GM23338 (cell line): ENCODE measurements around the gene GAGE12J. TPM values are rescaled to one million over a fixed set of nuclear protein-coding genes. Genes with fewer than 3 reads are reported as not detected.

ENCODE experiments used
- ATAC-seq: fragments of 200-7000 bp; cut with Tn5 transposase; 3 replicates; pipeline ENCODE4 v1.9.1; 2020
- DNase-seq: peaks from one replicate; pipeline ENCODE4 v3.0.0-alpha.2; 2015; ENCODE audit warnings: low spot score
- H2AFZ ChIP-seq: fragments of 200-600 bp; sonication (generic); 2 replicates; pipeline ENCODE4 v1.8.0; 2016; ENCODE audit warnings: antibody characterized with exemption, mild to moderate bottlenecking, moderate library complexity
- H3F3A ChIP-seq: fragments of 200-600 bp; sonication (generic); replicated peaks from 2 replicates; pipeline ENCODE4 v1.8.0; 2017; ENCODE audit warnings: antibody characterized with exemption, mixed run types, low read depth
- H3K27ac ChIP-seq: fragments of 200-600 bp; sonication (generic); 2 replicates; pipeline ENCODE4 v1.6.1; 2016; ENCODE audit warnings: low read depth
- H3K27me3 ChIP-seq: fragments of 200-600 bp; sonication (generic); 2 replicates; pipeline ENCODE4 v1.8.0; 2016; ENCODE audit warnings: mild to moderate bottlenecking, mixed run types, moderate library complexity; ENCODE audit not compliant: insufficient read depth
- H3K36me3 ChIP-seq: fragments of 200-600 bp; sonication (generic); 2 replicates; pipeline ENCODE4 v1.8.0; 2016; ENCODE audit warnings: mild to moderate bottlenecking; ENCODE audit not compliant: insufficient read depth
- H3K4me1 ChIP-seq: fragments of 200-600 bp; sonication (generic); 2 replicates; pipeline ENCODE4 v1.8.0; 2016; ENCODE audit warnings: mild to moderate bottlenecking, moderate library complexity; ENCODE audit not compliant: insufficient read depth
- H3K4me2 ChIP-seq: fragments of 200-600 bp; sonication (generic); 2 replicates; pipeline ENCODE4 v1.7.1; 2017; ENCODE audit warnings: mixed run types
- H3K4me3 ChIP-seq: fragments of 200-600 bp; sonication (generic); 2 replicates; pipeline ENCODE4 v1.6.1; 2016; ENCODE audit warnings: mixed run types
- H3K79me2 ChIP-seq: fragments of 200-600 bp; sonication (generic); replicated peaks from 2 replicates; pipeline ENCODE4 v1.8.0; 2017; ENCODE audit warnings: mild to moderate bottlenecking; ENCODE audit not compliant: insufficient read depth
- H3K9me2 ChIP-seq: fragments of 200-600 bp; sonication (generic); 2 replicates; pipeline ENCODE4 v1.8.0; 2017; ENCODE audit not compliant: insufficient read depth
- H4K20me1 ChIP-seq: fragments of 200-600 bp; sonication (generic); replicated peaks from 2 replicates; pipeline ENCODE4 v1.8.0; 2017; ENCODE audit warnings: mild to moderate bottlenecking; ENCODE audit not compliant: insufficient read depth
- H3K27ac Mint-ChIP-seq: 2 replicates; pipeline ENCODE4 v1.8.0; 2020; ENCODE audit warnings: inconsistent platforms, mild to moderate bottlenecking, moderate library complexity, mixed read lengths
- H3K27me3 Mint-ChIP-seq: 3 replicates; pipeline ENCODE4 v1.8.0; 2022; ENCODE audit warnings: low read depth, mild to moderate bottlenecking, moderate library complexity, mixed read lengths, inconsistent platforms; ENCODE audit not compliant: insufficient read depth, poor library complexity
- H3K36me3 Mint-ChIP-seq: 3 replicates; pipeline ENCODE4 v1.8.0; 2021; ENCODE audit warnings: low read depth, mild to moderate bottlenecking, inconsistent platforms, moderate library complexity, mixed read lengths
- H3K4me1 Mint-ChIP-seq: 3 replicates; pipeline ENCODE4 v1.8.0; 2020; ENCODE audit warnings: mild to moderate bottlenecking, inconsistent platforms, mixed read lengths
- H3K4me3 Mint-ChIP-seq: 3 replicates; pipeline ENCODE4 v1.8.0; 2021; ENCODE audit warnings: moderate library complexity, mild to moderate bottlenecking, inconsistent platforms, mixed read lengths
- H3K9me3 Mint-ChIP-seq: 3 replicates; pipeline ENCODE4 v1.8.0; 2020; ENCODE audit warnings: moderate library complexity, mild to moderate bottlenecking, inconsistent platforms, mixed read lengths
- CREB1 ChIP-seq: fragments of 250-450 bp; sonication (Bioruptor Pico); IDR thresholded peaks from 2 replicates; pipeline ENCODE4 v1.5.0; 2020; ENCODE audit warnings: low read depth, mild to moderate bottlenecking, moderate library complexity
- EZH2 ChIP-seq: fragments of 200-600 bp; sonication (generic); IDR thresholded peaks from one replicate; pipeline ENCODE4 v1.8.0; 2017; ENCODE audit warnings: antibody characterized with exemption, mild to moderate bottlenecking, low read depth; ENCODE audit not compliant: unreplicated experiment
- EZH2phosphoT487 ChIP-seq: fragments of 200-600 bp; sonication (generic); IDR thresholded peaks from one replicate; pipeline ENCODE4 v1.8.1; 2018; ENCODE audit warnings: antibody characterized with exemption; ENCODE audit not compliant: unreplicated experiment
- JUNB ChIP-seq: IDR thresholded peaks from one replicate; pipeline ENCODE4 v1.6.1; 2016; ENCODE audit warnings: antibody characterized with exemption; ENCODE audit not compliant: unreplicated experiment
- NANOG ChIP-seq: IDR thresholded peaks from 2 replicates; pipeline ENCODE4 v1.6.1; 2016; ENCODE audit warnings: antibody characterized with exemption, borderline replicate concordance
- POLR2AphosphoS5 ChIP-seq: IDR thresholded peaks from 2 replicates; pipeline ENCODE4 v1.6.1; 2016; ENCODE audit warnings: antibody characterized with exemption, low read depth
- STAT1 ChIP-seq: IDR thresholded peaks from one replicate; pipeline ENCODE4 v1.6.1; 2016; ENCODE audit warnings: antibody characterized with exemption; ENCODE audit not compliant: unreplicated experiment
- ZNF114 ChIP-seq: fragments of 250-450 bp; sonication (Bioruptor Pico); IDR thresholded peaks from 2 replicates; pipeline ENCODE4 v1.5.0; 2020; ENCODE audit warnings: mild to moderate bottlenecking, moderate library complexity
- ZNF331 ChIP-seq: fragments of 250-450 bp; sonication (Bioruptor Pico); IDR thresholded peaks from 2 replicates; pipeline ENCODE4 v1.5.0; 2020; ENCODE audit warnings: low read depth, mild to moderate bottlenecking, moderate library complexity
- polyA plus RNA-seq: library from polyadenylated mRNA; unstranded; fragments of >200 nt; fragmentation: Nextera tagmentation; extraction: Ambion mirVana; gene quantifications from 2 replicates; pipeline ENCODE4 v1.2.1, GENCODE V29; 2016
- total RNA-seq: library from RNA; depleted of rRNA; stranded (reverse); fragments of >200 nt; shearing (Covaris generic); gene quantifications from 2 replicates; pipeline ENCODE4 v1.2.3, GENCODE V29; 2014
- TF ChIP-seq, protein P1 (sequence below): IDR thresholded peaks from 2 replicates; pipeline ENCODE4 v1.6.1; 2016; ENCODE audit warnings: antibody characterized with exemption
- TF ChIP-seq, protein P2 (sequence below), 2 experiments: fragments of 200-600 bp in 1 of 2; sonication (generic) in 1 of 2; conservative IDR thresholded peaks; 2 replicates each; pipeline versions ENCODE4 v1.5.1 to v1.6.1; 2016 to 2017; ENCODE audit warnings: antibody characterized with exemption in 2 of 2, low read depth in 2 of 2, mild to moderate bottlenecking in 2 of 2, moderate library complexity in 1 of 2
- TF ChIP-seq, protein P3 (sequence below): IDR thresholded peaks from one replicate; pipeline ENCODE4 v1.6.1; 2018; ENCODE audit warnings: antibody characterized with exemption; ENCODE audit not compliant: unreplicated experiment

GAGE12J gene
- total and polyA plus RNA-seq, 2 experiments from 2014 or later = not detected

DNA sequence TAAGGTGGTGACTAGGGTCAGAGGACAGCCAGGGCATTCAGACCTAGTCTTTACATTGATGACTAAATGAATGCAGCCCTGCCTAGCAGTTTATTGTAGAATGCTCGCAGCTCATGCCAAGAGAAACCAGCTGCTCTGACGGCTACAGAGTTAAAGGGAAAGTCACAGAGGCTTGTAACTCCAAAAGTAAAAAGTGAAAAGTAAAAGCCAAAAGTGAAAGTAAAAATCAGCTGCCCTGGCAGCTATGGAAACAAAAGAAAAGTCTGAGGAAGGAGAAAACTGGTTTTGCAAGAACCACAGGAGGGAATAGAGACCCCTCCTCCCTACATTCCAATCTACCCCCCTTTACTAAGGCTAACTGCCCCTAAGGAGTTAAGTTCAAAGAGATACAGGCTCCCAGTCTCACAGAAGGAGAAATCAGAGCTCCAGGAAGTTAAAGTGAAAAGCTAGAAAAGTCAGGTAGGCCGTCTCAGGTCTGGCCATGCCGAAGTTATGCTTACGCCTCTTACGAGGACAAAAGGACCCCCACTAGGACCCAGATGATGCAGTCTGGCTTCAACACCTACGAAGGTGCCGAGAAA, 12.3 kb upstream of the GAGE12J start:
- Histone ChIP-seq H3K27me3 (no peaks in the 10 kb centered on the region), H2AFZ (no peak overlapping the region), H3K27ac (peak overlapping the region; percentile 81), H3K36me3 (no peaks in the 10 kb centered on the region), H3F3A (0 out of 2 replicates have a peak, but pooled peaks cover 3% of the 10 kb centered on the region), H3K79me2 (no peaks in the 10 kb centered on the region), H3K9me2 (no peaks in the 10 kb centered on the region), H3K4me2 (peak overlapping the region; percentile 74), H3K4me1 (peaks cover 12% of the 10 kb centered on the region), H4K20me1 (no peaks in the 10 kb centered on the region), H3K4me3 (peak overlapping the region; percentile 48)
- ATAC-seq (peak; percentile 94), DNase-seq (peak; percentile 80)
- Mint-ChIP-seq H3K4me1 (peaks cover 39% of the 10 kb centered on the region), H3K4me3 (peak overlapping the region; percentile 61), H3K9me3 (peaks cover 13% of the 10 kb centered on the region; the same call in 1 of the 3 replicates), H3K27me3 (peaks cover 5% of the 10 kb centered on the region), H3K27ac (peak overlapping the region; percentile 96), H3K36me3 (0 out of 3 replicates have a peak, but pooled peaks cover 10% of the 10 kb centered on the region)
- TF ChIP-seq, protein P1, sequence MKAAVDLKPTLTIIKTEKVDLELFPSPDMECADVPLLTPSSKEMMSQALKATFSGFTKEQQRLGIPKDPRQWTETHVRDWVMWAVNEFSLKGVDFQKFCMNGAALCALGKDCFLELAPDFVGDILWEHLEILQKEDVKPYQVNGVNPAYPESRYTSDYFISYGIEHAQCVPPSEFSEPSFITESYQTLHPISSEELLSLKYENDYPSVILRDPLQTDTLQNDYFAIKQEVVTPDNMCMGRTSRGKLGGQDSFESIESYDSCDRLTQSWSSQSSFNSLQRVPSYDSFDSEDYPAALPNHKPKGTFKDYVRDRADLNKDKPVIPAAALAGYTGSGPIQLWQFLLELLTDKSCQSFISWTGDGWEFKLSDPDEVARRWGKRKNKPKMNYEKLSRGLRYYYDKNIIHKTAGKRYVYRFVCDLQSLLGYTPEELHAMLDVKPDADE = no peak
- TF ChIP-seq STAT1 = no peak
- TF ChIP-seq ZNF114 = no peak
- no peak for TF ChIP-seq EZH2phosphoT487
- TF ChIP-seq NANOG = no peak
- TF ChIP-seq, protein P2, sequence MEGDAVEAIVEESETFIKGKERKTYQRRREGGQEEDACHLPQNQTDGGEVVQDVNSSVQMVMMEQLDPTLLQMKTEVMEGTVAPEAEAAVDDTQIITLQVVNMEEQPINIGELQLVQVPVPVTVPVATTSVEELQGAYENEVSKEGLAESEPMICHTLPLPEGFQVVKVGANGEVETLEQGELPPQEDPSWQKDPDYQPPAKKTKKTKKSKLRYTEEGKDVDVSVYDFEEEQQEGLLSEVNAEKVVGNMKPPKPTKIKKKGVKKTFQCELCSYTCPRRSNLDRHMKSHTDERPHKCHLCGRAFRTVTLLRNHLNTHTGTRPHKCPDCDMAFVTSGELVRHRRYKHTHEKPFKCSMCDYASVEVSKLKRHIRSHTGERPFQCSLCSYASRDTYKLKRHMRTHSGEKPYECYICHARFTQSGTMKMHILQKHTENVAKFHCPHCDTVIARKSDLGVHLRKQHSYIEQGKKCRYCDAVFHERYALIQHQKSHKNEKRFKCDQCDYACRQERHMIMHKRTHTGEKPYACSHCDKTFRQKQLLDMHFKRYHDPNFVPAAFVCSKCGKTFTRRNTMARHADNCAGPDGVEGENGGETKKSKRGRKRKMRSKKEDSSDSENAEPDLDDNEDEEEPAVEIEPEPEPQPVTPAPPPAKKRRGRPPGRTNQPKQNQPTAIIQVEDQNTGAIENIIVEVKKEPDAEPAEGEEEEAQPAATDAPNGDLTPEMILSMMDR (conservative IDR thresholded peaks at IDR 0.05; ENCODE audit: low read depth in 2 of 2) = no peak
- TF ChIP-seq CREB1 (CRISPR knock-in tag) = no peak
- TF ChIP-seq, protein P3, sequence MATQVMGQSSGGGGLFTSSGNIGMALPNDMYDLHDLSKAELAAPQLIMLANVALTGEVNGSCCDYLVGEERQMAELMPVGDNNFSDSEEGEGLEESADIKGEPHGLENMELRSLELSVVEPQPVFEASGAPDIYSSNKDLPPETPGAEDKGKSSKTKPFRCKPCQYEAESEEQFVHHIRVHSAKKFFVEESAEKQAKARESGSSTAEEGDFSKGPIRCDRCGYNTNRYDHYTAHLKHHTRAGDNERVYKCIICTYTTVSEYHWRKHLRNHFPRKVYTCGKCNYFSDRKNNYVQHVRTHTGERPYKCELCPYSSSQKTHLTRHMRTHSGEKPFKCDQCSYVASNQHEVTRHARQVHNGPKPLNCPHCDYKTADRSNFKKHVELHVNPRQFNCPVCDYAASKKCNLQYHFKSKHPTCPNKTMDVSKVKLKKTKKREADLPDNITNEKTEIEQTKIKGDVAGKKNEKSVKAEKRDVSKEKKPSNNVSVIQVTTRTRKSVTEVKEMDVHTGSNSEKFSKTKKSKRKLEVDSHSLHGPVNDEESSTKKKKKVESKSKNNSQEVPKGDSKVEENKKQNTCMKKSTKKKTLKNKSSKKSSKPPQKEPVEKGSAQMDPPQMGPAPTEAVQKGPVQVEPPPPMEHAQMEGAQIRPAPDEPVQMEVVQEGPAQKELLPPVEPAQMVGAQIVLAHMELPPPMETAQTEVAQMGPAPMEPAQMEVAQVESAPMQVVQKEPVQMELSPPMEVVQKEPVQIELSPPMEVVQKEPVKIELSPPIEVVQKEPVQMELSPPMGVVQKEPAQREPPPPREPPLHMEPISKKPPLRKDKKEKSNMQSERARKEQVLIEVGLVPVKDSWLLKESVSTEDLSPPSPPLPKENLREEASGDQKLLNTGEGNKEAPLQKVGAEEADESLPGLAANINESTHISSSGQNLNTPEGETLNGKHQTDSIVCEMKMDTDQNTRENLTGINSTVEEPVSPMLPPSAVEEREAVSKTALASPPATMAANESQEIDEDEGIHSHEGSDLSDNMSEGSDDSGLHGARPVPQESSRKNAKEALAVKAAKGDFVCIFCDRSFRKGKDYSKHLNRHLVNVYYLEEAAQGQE = no peak
- TF ChIP-seq EZH2 = no peak
- TF ChIP-seq JUNB = no peak
- TF ChIP-seq ZNF331 (CRISPR knock-in tag) = no peak
- no peak for TF ChIP-seq POLR2AphosphoS5
